OCI-LY3 (cell line): ENCODE measurements around the gene PPP2R5B.

Source experiments
- H2AFZ ChIP-seq: fragments of 200-600, 300-600 bp; shearing (Covaris generic); 2 replicates; pipeline ENCODE4 v1.6.0; 2014; ENCODE audit warnings: antibody characterized with exemption, low read depth, low read length
- H3K27ac ChIP-seq: fragments of 200-600, 300-600 bp; sonication (generic); 2 replicates; pipeline ENCODE4 v1.5.1; 2014; ENCODE audit warnings: mild to moderate bottlenecking, low read length, moderate library complexity, mixed read lengths
- H3K27me3 ChIP-seq: fragments of 200-600, 300-600 bp; sonication (generic); 2 replicates; pipeline ENCODE4 v1.6.1; 2014; ENCODE audit warnings: low read depth, low read length, mixed read lengths
- H3K36me3 ChIP-seq: fragments of 200-600, 300-600 bp; sonication (generic); replicated peaks from 2 replicates; pipeline ENCODE3; 2014; ENCODE audit warnings: low read depth, low read length, mixed read lengths
- H3K4me1 ChIP-seq: fragments of 300-600, 200-600 bp; sonication (generic); 2 replicates; pipeline ENCODE4 v1.6.1; 2014; ENCODE audit warnings: low read length, mixed read lengths
- H3K4me2 ChIP-seq: fragments of 200-600, 300-600 bp; sonication (generic); 2 replicates; pipeline ENCODE4 v1.6.1; 2014; ENCODE audit warnings: low read length, mixed read lengths
- H3K4me3 ChIP-seq: fragments of 300-600, 200-600 bp; sonication (generic); 2 replicates; pipeline ENCODE4 v1.5.1; 2014; ENCODE audit warnings: antibody characterized with exemption, mild to moderate bottlenecking, low read length, moderate library complexity
- H3K79me2 ChIP-seq: fragments of 300-600, 200-600 bp; shearing (Covaris generic); 2 replicates; pipeline ENCODE4 v1.6.1; 2014; ENCODE audit warnings: mild to moderate bottlenecking, low read length, mixed read lengths
- H3K9ac ChIP-seq: fragments of 300-600, 200-600 bp; shearing (Covaris generic); 2 replicates; pipeline ENCODE4 v1.6.0; 2014; ENCODE audit warnings: mild to moderate bottlenecking, low read length, moderate library complexity
- H3K9me3 ChIP-seq: fragments of 200-600, 300-600 bp; shearing (Covaris generic); 2 replicates; pipeline ENCODE4 v1.6.1; 2014; ENCODE audit warnings: low read length, mixed read lengths; ENCODE audit not compliant: insufficient read depth
- H4K20me1 ChIP-seq: fragments of 200-600, 300-600 bp; sonication (generic); 2 replicates; pipeline ENCODE4 v1.6.1; 2016; ENCODE audit warnings: low read length, mixed read lengths; ENCODE audit not compliant: insufficient read depth
- EZH2phosphoT487 ChIP-seq: fragments of 200-600 bp; shearing (Covaris generic); IDR thresholded peaks from 2 replicates; pipeline ENCODE4 v1.6.1; 2018; ENCODE audit warnings: antibody characterized with exemption, mixed run types, low read depth
- TF ChIP-seq, protein P1 (sequence below): fragments of 200-600, 300-600 bp; sonication (generic); IDR thresholded peaks from 2 replicates; pipeline ENCODE4 v1.5.1; 2014; ENCODE audit warnings: antibody characterized with exemption, low read length, low read depth

The PPP2R5B gene

DNA sequence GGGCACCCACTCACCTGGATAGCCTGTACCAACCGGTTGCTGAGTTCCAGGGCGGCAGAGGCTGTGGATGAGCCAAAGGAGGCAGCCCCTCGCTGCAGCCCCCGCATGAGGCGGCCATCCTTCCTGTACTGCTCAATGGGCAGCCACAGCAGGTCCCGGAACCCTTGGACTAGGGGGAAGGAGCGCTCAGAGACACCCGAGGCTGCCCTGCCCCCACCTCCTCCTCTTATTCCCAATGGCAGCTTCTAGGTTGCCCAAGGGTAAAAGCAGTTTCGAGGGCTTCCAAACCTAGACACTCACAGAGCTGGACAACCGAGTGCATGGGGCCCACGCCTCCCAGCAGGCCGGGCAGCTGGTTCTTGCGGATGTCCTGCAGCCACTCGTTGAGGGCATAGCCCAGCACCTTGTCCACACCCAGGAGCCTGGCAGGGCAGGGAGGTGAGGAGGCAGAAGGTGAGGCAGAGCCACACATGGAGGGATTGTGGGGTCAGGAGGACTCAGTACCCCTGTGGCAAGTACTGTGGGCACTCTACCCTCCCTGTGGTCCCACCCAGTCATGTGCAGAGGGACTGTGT, 28.0 kb upstream of the PPP2R5B start:
- H4K20me1 ChIP-seq, result no peaks in the 10 kb centered on the region
- H3K9ac ChIP-seq, result no peak overlapping the region
- H3K79me2 ChIP-seq, result no peaks in the 10 kb centered on the region
- peaks cover 43% of the 10 kb centered on the region for H3K4me1 ChIP-seq
- H3K27me3 ChIP-seq, result no peaks in the 10 kb centered on the region
- H3K27ac ChIP-seq, result no peak overlapping the region
- no peaks in the 10 kb centered on the region for H3K9me3 ChIP-seq
- no peak overlapping the region for H3K4me3 ChIP-seq
- H3K4me2 ChIP-seq, result no peak overlapping the region
- H3K36me3 ChIP-seq, result peaks cover 4% of the 10 kb centered on the region
- TF ChIP-seq, protein P1, sequence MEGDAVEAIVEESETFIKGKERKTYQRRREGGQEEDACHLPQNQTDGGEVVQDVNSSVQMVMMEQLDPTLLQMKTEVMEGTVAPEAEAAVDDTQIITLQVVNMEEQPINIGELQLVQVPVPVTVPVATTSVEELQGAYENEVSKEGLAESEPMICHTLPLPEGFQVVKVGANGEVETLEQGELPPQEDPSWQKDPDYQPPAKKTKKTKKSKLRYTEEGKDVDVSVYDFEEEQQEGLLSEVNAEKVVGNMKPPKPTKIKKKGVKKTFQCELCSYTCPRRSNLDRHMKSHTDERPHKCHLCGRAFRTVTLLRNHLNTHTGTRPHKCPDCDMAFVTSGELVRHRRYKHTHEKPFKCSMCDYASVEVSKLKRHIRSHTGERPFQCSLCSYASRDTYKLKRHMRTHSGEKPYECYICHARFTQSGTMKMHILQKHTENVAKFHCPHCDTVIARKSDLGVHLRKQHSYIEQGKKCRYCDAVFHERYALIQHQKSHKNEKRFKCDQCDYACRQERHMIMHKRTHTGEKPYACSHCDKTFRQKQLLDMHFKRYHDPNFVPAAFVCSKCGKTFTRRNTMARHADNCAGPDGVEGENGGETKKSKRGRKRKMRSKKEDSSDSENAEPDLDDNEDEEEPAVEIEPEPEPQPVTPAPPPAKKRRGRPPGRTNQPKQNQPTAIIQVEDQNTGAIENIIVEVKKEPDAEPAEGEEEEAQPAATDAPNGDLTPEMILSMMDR, result no peak
- no peak for TF ChIP-seq EZH2phosphoT487
- no peak overlapping the region for H2AFZ ChIP-seq

DNA sequence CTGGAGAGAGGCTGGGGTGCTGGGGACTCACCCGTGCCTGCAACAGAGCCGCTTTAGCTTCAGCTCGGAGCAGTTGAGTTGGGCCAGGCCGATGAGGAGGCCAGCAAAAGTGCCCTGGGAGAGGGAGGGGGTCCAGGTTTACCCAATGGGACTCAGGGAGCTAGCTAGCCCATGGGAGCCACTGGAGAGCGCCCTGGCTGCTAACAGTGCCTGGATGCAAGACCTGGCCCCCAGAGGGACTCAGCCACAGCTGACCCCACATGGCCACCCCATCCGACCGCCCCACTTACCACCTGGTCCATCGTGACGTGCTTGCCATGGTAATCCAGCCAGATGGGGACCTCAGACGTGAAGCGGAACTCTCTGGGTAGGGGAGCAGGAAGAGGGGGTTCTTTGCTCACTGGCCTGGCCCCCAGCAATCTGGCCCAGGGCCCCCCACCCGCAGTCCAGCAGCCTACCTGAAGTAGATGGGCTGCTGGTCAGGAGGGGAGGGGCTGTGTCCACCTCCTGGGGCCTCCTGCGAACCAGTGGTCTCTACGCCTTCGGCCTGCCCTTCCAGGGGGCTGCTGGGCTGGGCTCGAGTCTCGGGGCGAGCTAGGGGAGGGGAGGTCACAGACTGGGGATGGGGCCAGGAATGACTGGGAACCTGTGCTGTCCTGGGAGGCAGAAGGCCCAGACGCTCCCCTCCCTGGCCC, 27.0 kb upstream of the PPP2R5B start:
- Histone ChIP-seq H3K79me2 (no peaks in the 10 kb centered on the region), H2AFZ (no peak overlapping the region), H4K20me1 (no peaks in the 10 kb centered on the region), H3K9me3 (no peaks in the 10 kb centered on the region), H3K9ac (no peak overlapping the region), H3K27me3 (no peaks in the 10 kb centered on the region), H3K4me2 (no peak overlapping the region), H3K4me1 (peaks cover 43% of the 10 kb centered on the region), H3K4me3 (no peak overlapping the region), H3K36me3 (peaks cover 4% of the 10 kb centered on the region), H3K27ac (no peak overlapping the region)
- TF ChIP-seq EZH2phosphoT487, result no peak
- TF ChIP-seq, protein P1, result no peak

DNA sequence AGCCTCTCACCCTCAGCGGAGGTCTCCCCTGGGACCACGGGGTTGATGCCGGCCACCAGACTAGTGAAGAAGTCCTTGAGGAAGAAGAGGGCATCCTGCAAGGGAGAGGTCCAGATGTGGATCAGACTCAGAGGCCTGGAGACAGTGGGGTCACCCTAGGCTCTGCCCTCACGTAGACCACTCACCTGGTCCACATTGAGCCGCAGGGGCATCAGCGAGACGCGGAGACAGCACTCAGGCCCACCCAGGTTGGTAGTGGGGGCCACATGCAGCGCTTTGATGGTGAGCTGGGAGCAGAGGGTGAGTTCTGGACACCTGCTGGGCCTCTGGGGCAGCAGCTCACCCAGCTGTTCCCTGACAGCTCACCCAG, 26.4 kb upstream of the PPP2R5B start:
- H3K9me3 ChIP-seq, result no peaks in the 10 kb centered on the region
- H3K4me3 ChIP-seq, result no peak overlapping the region
- H3K4me1 ChIP-seq, result peaks cover 40% of the 10 kb centered on the region
- no peak overlapping the region for H3K4me2 ChIP-seq
- TF ChIP-seq EZH2phosphoT487, result no peak
- TF ChIP-seq, protein P1, result no peak
- H3K79me2 ChIP-seq, result no peaks in the 10 kb centered on the region
- no peak overlapping the region for H3K27ac ChIP-seq
- no peak overlapping the region for H2AFZ ChIP-seq
- peaks cover 4% of the 10 kb centered on the region for H3K36me3 ChIP-seq
- H4K20me1 ChIP-seq, result no peaks in the 10 kb centered on the region
- no peak overlapping the region for H3K9ac ChIP-seq
- H3K27me3 ChIP-seq, result no peaks in the 10 kb centered on the region

DNA sequence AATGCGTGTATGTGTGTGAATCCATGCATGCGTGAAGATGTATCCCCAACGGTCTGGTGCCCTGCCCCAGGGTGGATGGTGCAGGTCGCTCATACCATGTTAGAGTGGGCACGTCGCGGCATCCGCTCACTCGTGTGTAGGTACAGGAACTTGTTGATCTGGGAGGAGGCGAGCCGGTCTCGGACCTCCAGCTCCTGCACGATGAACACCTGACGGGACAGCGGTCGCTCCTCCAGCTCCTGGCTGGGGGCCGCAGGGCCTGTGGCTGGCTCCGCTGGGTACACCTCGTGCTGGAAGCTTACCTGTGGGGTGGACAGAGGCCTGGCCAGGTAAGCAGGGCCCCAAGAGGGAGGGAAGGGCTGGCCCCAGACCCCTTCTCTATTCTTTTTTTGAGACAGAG, 25.9 kb upstream of the PPP2R5B start:
- no peak overlapping the region for H3K4me3 ChIP-seq
- no peak overlapping the region for H3K4me2 ChIP-seq
- no peak overlapping the region for H2AFZ ChIP-seq
- H3K36me3 ChIP-seq, result peaks cover 4% of the 10 kb centered on the region
- no peak overlapping the region for H3K9ac ChIP-seq
- no peaks in the 10 kb centered on the region for H4K20me1 ChIP-seq
- no peaks in the 10 kb centered on the region for H3K27me3 ChIP-seq
- TF ChIP-seq EZH2phosphoT487, result no peak
- TF ChIP-seq, protein P1, result no peak
- peaks cover 35% of the 10 kb centered on the region for H3K4me1 ChIP-seq
- no peaks in the 10 kb centered on the region for H3K79me2 ChIP-seq
- no peaks in the 10 kb centered on the region for H3K9me3 ChIP-seq
- no peak overlapping the region for H3K27ac ChIP-seq
